ENCODE data around the gene CRACR2A.

The CRACR2A gene

DNA sequence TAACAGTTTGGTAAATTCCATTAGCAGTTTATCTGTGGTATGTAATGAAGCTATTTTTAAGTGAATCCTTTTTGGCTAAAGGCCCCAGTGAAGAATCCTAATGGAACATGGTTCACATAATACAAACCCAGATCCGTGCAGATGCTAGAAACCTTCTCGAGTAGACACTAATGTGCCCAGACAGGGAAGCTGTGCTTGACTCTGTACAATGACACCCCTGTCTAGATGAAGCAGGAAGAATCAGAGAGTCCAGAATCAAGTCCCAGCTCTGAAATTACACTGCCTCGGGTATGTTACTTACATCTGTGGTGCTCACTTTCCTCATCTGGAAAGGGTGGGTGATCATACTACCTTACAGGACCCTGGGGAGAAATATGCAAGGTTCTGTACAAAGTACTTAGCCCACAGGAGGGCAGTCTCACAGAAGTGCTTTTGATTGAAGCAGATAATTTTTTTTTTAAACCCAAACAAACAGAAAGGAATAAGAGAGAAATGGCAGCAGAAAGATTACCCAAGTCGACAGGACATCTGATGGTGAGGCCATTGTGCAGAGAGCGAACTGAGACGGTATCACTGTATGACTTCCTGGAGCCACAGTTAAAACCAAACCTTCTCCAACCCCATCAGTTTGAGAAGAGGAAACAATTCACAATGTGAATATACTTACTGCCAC is 8.5 kb downstream of the CRACR2A start:
- TF ChIP-seq, protein P1, sequence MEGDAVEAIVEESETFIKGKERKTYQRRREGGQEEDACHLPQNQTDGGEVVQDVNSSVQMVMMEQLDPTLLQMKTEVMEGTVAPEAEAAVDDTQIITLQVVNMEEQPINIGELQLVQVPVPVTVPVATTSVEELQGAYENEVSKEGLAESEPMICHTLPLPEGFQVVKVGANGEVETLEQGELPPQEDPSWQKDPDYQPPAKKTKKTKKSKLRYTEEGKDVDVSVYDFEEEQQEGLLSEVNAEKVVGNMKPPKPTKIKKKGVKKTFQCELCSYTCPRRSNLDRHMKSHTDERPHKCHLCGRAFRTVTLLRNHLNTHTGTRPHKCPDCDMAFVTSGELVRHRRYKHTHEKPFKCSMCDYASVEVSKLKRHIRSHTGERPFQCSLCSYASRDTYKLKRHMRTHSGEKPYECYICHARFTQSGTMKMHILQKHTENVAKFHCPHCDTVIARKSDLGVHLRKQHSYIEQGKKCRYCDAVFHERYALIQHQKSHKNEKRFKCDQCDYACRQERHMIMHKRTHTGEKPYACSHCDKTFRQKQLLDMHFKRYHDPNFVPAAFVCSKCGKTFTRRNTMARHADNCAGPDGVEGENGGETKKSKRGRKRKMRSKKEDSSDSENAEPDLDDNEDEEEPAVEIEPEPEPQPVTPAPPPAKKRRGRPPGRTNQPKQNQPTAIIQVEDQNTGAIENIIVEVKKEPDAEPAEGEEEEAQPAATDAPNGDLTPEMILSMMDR (IDR thresholded peaks at IDR 0.05; ENCODE audit: low read depth, low read length) = no peak
- no peak for DNase-seq (ENCODE audit: extremely low read depth, low read depth)

- no peak for DNase-seq (ENCODE audit: extremely low read depth, low read depth)
- TF ChIP-seq, protein P1 (IDR thresholded peaks at IDR 0.05; ENCODE audit: low read depth, low read length) = no peak
Measured at GRCh38 chr12:3743803-3744202, 9.1 kb downstream of the CRACR2A start.

- TF ChIP-seq, protein P1 (IDR thresholded peaks at IDR 0.05; ENCODE audit: low read depth, low read length) = no peak
- DNase-seq (ENCODE audit: extremely low read depth, low read depth) = no peak
Measured at GRCh38 chr12:3741882-3742672, 10.8 kb downstream of the CRACR2A start.

GRCh38 chr12:3740480-3741231 is 12.3 kb downstream of the CRACR2A start:
- TF ChIP-seq, protein P1 (IDR thresholded peaks at IDR 0.05; ENCODE audit: low read depth, low read length) = no peak
- DNase-seq (ENCODE audit: extremely low read depth, low read depth) = no peak

DNA sequence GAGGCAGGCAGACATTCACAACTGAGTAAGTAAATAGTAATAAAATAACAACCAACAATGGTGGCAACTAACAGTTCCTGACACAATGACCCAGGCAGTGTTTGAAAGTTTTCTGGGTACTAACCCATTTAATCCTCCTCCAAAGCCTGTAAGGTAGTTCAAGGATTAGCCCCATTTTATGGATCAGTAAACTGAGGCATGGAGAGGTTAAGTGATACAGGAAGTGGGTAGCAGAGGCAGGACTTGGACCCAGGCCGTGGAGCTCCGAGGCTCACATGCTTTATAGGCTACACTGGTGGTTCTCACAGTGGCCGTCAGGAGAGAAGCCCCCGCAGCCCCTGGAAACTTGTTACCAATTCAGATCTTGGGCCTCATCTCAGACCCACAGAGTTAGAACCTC is 17.5 kb downstream of the CRACR2A start:
- TF ChIP-seq, protein P1 (IDR thresholded peaks at IDR 0.05; ENCODE audit: low read depth, low read length) = no peak
- DNase-seq (ENCODE audit: extremely low read depth, low read depth) = no peak

GRCh38 chr12:3732901-3733300 is 20.0 kb downstream of the CRACR2A start:
- TF ChIP-seq, protein P1 (IDR thresholded peaks at IDR 0.05; ENCODE audit: low read depth, low read length) = no peak
- no peak for DNase-seq (ENCODE audit: extremely low read depth, low read depth)

- TF ChIP-seq, protein P1 (IDR thresholded peaks at IDR 0.05; ENCODE audit: low read depth, low read length) = no peak
- no peak for DNase-seq (ENCODE audit: extremely low read depth, low read depth)
Measured at GRCh38 chr12:3730111-3730510, 22.8 kb downstream of the CRACR2A start.
